ENCODE data around the gene MICALL2.
"Not testable (repeated sequence)": the region's sequence is repeated elsewhere in the genome, so short reads cannot be mapped to it uniquely, and the experiment has no call there.

The MICALL2 gene

DNA sequence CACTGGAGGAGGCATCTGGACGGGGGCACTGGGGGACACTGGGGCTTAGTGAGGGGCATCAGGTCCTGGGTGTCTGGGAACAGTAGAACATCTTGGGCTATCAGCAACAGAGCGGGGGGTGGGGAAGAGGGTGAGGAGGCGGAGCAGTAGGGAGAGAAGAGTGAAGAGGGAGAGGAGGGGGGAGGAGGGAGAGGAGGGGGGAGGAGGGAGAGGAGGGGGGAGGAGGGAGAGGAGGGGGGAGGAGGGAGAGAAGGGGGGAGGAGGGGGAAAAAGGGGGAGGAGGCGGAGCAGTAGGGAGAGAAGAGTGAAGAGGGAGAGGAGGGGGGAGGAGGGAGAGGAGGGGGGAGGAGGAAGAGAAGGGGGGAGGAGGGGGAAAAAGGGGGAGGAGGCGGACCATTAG, 13.2 kb downstream of the MICALL2 start:
- H3K4me1 ChIP-seq (ENCODE audit: insufficient read depth, low read length); H3K9ac ChIP-seq (ENCODE audit: low read depth, low read length); H3K27me3 ChIP-seq (ENCODE audit: insufficient read depth, low read length); H3K4me3 ChIP-seq (ENCODE audit: low read length); H3K27ac ChIP-seq (ENCODE audit: low read depth, low read length); H3K9me3 ChIP-seq (ENCODE audit: insufficient read depth, low read depth, low read length); H3K36me3 ChIP-seq (ENCODE audit: insufficient read depth, low read length): not testable (repeated sequence)
- WGBS, result 88% methylated on average over 4 of the region's 5 CpGs

DNA sequence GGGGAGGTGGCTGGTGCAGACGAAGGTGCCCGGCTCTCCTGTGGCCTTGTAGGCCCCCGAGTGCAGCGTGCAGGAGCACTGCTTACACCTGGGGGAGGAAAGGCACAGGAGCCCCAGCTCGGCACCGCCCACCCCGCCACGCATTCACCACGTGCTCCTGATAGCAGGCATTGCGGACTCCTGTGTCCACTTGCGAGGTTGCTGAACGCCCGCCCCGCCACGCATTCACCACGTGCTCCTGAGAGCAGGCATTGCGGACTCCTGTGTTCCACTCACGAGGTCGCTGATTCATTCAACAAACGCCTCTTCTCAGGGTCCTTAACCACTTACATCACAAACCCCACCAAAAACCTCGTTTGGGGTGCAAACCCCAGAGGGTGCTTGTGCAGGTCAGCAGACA, 13.9 kb downstream of the MICALL2 start:
- no peaks in the 10 kb centered on the region for H3K27me3 ChIP-seq (ENCODE audit: insufficient read depth, low read length)
- H3K9ac ChIP-seq (ENCODE audit: low read depth, low read length), result no peak overlapping the region
- H3K4me1 ChIP-seq (ENCODE audit: insufficient read depth, low read length), result no peaks in the 10 kb centered on the region
- no peak overlapping the region for H3K27ac ChIP-seq (ENCODE audit: low read depth, low read length)
- H3K4me3 ChIP-seq (ENCODE audit: low read length), result no peak overlapping the region
- WGBS, result 94% methylated on average over 21 of the region's 21 CpGs
- no peaks in the 10 kb centered on the region for H3K9me3 ChIP-seq (ENCODE audit: insufficient read depth, low read depth, low read length)
- no peaks in the 10 kb centered on the region for H3K36me3 ChIP-seq (ENCODE audit: insufficient read depth, low read length)

DNA sequence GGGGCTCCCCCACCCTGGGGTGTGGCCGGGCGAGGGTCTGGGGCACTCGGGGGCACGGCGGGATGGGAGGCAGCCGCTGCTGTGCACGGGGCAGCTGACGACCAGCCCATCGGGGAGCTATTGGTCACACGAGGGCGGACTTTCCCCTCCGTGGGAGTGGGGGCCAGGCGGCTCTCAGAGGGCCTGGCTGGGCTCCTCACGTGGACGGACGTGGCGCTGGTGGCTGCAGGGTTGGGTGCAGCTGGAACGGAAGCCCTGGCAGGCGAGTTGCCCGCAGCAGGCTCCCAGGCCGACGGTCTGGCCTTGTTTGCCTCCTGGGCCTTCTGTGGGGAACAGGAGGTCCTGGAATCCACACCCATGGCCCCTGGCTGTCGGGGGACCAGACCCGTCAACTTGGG, 14.3 kb downstream of the MICALL2 start:
- H3K4me3 ChIP-seq (ENCODE audit: low read length), result no peak overlapping the region
- H3K27ac ChIP-seq (ENCODE audit: low read depth, low read length), result no peak overlapping the region
- H3K36me3 ChIP-seq (ENCODE audit: insufficient read depth, low read length), result no peaks in the 10 kb centered on the region
- no peaks in the 10 kb centered on the region for H3K27me3 ChIP-seq (ENCODE audit: insufficient read depth, low read length)
- H3K4me1 ChIP-seq (ENCODE audit: insufficient read depth, low read length), result no peaks in the 10 kb centered on the region
- 91% methylated on average over 24 of the region's 24 CpGs for WGBS
- H3K9ac ChIP-seq (ENCODE audit: low read depth, low read length), result no peak overlapping the region
- no peaks in the 10 kb centered on the region for H3K9me3 ChIP-seq (ENCODE audit: insufficient read depth, low read depth, low read length)

DNA sequence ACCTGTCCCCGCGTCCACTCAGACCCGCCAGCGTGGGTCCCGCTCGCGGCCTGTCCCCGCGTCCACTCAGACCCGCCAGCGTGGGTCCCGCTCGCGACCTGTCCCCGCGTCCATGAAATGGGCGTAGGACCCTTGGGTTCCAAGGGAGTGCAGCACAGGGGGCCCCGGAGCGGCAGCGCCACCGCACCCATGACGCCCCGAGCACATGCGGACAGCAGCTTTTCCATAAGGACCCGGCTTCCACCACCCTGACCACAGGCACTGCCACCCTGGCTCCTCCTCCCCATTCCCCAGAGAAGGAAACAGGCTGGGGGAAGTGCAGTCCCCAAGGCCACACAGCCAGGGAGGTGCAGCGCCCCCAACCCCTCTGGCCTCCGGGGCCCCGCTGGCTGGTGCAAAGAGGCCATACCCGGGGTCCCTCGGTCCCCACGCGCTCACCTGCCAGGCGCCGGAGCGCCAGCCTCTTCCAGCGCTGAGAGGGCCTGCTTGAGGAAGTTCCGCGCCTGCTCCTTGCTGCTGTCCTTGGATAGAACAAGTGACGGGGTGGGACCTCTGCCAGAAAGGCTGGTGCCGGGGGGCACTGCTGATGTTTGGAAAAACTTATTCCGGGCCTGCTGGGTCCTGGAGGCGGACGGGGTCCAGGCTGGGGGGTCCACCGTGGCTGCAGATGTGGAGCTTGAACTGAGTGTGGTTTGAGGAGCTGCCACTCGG, 14.9 kb downstream of the MICALL2 start:
- Histone ChIP-seq H3K9me3 (ENCODE audit: insufficient read depth, low read depth, low read length) (no peaks in the 10 kb centered on the region), H3K9ac (ENCODE audit: low read depth, low read length) (no peak overlapping the region), H3K4me3 (ENCODE audit: low read length) (no peak overlapping the region), H3K27me3 (ENCODE audit: insufficient read depth, low read length) (no peaks in the 10 kb centered on the region), H3K4me1 (ENCODE audit: insufficient read depth, low read length) (no peaks in the 10 kb centered on the region), H3K27ac (ENCODE audit: low read depth, low read length) (no peak overlapping the region), H3K36me3 (ENCODE audit: insufficient read depth, low read length) (no peaks in the 10 kb centered on the region)
- WGBS, result 93% methylated on average over 45 of the region's 45 CpGs

DNA sequence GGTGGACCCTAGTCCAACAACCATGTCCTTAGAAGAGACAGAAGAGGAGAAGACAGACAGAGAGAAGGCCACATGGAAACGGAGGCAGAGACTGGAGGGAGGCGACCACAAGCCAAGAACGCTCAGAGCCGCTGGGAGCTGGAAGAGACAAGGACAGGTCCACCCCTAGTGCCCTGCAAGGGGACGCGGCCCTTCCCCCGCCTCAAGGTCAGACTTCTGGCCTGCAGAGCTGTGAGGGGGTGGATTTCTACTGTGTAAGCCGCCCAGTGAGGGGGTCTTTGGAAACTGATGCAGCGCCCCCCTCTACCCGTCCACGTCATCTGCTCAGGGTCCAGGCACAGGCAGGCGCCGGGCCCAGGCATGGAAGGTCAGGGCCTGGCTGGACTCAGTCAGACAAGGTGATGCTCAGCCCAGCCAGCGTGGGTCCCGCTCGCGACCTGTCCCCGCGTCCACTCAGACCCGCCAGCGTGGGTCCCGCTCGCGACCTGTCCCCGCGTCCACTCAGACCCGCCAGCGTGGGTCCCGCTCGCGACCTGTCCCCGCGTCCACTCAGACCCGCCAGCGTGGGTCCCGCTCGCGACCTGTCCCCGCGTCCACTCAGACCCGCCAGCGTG, 15.6 kb downstream of the MICALL2 start:
- H3K27me3 ChIP-seq (ENCODE audit: insufficient read depth, low read length); H3K36me3 ChIP-seq (ENCODE audit: insufficient read depth, low read length); H3K27ac ChIP-seq (ENCODE audit: low read depth, low read length); H3K9ac ChIP-seq (ENCODE audit: low read depth, low read length); H3K4me1 ChIP-seq (ENCODE audit: insufficient read depth, low read length); H3K9me3 ChIP-seq (ENCODE audit: insufficient read depth, low read depth, low read length); H3K4me3 ChIP-seq (ENCODE audit: low read length): not testable (repeated sequence)
- 91% methylated on average over 19 of the region's 42 CpGs for WGBS

DNA sequence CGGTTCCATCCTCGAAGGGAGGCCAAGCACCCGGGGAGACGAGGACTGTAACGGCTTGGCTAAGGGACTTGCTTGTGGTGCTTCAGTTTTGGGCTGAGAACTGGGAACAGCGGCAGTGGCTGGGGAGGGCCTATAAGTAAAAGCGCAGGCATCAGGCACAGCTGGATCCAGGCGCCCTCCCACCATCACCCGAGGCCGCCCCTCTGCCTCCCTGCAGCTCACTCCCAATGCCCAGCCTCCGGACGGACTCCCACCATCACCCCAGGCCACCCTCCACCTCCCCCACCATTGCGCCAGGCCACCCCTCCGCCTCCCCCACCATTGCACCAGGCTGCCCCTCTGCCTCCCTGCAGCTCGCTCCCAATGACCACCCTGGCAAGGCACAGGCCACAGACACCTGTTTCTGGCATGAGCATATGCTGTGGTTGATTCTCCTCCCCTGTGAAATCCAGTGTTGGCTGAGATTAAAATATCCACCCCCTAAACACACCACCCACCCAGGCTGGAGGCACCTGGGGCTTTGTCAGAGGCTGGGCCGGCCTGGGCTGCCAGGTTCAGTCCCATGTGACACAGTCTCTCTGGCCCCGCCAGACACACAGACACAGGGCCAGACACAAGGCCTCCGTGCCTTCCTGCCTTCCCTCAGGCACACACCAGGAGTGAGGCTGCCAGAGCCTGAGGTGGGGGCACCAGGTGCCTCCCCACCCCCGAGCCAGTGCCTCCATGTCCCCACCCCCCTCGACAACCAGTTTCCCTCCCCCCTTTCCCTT, 16.7 kb downstream of the MICALL2 start:
- Histone ChIP-seq H3K27ac (ENCODE audit: low read depth, low read length) (no peak overlapping the region), H3K4me3 (ENCODE audit: low read length) (no peak overlapping the region), H3K27me3 (ENCODE audit: insufficient read depth, low read length) (no peaks in the 10 kb centered on the region), H3K4me1 (ENCODE audit: insufficient read depth, low read length) (no peaks in the 10 kb centered on the region), H3K9me3 (ENCODE audit: insufficient read depth, low read depth, low read length) (no peaks in the 10 kb centered on the region), H3K36me3 (ENCODE audit: insufficient read depth, low read length) (no peaks in the 10 kb centered on the region), H3K9ac (ENCODE audit: low read depth, low read length) (no peak overlapping the region)
- WGBS, result 89% methylated on average over 18 of the region's 20 CpGs

DNA sequence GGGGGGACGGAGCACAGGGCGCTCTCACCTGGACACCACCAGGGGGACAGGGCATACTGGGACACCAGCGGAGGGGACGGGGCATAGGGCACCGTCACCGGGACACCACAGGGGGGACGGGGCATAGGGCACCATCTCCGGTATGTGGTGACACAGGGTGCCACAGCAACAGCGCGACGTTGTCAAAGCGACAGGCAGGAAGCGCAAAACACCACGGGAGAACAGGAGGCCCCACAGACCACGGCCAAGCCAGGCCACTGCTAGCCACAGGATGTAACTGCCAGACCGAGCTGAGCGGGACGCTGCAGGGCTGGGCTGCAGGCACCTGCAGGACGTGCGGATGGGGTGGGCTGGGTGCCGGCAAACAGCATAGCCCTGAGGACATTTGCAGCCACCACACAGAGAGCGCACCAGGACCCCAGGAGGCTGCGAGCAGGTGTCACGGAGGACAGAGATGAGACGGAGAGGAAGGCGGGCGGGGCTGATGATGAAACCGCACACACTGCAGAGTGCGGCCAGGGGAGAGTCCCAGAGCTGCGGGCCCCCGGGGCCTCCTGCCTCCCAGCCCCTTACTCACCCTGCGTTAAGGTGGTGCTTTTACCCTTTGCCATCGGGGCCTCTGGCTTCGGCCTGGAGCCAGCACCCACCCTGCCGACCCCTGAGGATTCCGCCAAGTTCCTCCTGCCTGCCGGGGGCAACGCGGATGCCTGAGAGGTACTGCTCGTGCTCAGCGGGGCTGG, 17.5 kb downstream of the MICALL2 start:
- H3K27ac ChIP-seq (ENCODE audit: low read depth, low read length), result no peak overlapping the region
- H3K9me3 ChIP-seq (ENCODE audit: insufficient read depth, low read depth, low read length), result no peaks in the 10 kb centered on the region
- H3K27me3 ChIP-seq (ENCODE audit: insufficient read depth, low read length), result no peaks in the 10 kb centered on the region
- H3K4me1 ChIP-seq (ENCODE audit: insufficient read depth, low read length), result no peaks in the 10 kb centered on the region
- H3K9ac ChIP-seq (ENCODE audit: low read depth, low read length), result no peak overlapping the region
- no peaks in the 10 kb centered on the region for H3K36me3 ChIP-seq (ENCODE audit: insufficient read depth, low read length)
- H3K4me3 ChIP-seq (ENCODE audit: low read length), result no peak overlapping the region
- 91% methylated on average over 41 of the region's 41 CpGs for WGBS

DNA sequence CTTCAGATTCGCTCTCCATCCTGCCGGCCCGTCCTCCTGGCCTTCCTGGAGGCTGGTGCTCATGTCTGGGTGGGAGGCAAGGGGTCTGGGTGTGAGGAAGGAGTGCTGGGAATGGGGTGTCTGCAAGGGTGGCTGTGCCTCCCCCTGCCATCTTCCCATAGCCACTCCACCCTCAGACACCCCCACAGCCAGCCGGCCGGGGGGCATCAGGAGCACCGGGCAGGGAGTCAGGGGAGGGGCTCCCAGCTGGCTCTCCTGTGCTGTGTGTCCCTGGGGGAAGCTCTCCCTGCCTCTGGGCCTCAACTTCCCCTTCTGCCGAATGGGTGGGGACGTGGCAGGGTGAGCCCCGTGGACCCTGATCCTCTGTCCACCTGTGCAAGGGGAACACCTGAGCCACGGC, 18.6 kb downstream of the MICALL2 start:
- Histone ChIP-seq H3K9me3 (ENCODE audit: insufficient read depth, low read depth, low read length) (no peaks in the 10 kb centered on the region), H3K27me3 (ENCODE audit: insufficient read depth, low read length) (no peaks in the 10 kb centered on the region), H3K9ac (ENCODE audit: low read depth, low read length) (no peak overlapping the region), H3K4me3 (ENCODE audit: low read length) (no peak overlapping the region), H3K4me1 (ENCODE audit: insufficient read depth, low read length) (no peaks in the 10 kb centered on the region), H3K36me3 (ENCODE audit: insufficient read depth, low read length) (no peaks in the 10 kb centered on the region), H3K27ac (ENCODE audit: low read depth, low read length) (no peak overlapping the region)
- WGBS, result 95% methylated on average over 10 of the region's 10 CpGs

DNA sequence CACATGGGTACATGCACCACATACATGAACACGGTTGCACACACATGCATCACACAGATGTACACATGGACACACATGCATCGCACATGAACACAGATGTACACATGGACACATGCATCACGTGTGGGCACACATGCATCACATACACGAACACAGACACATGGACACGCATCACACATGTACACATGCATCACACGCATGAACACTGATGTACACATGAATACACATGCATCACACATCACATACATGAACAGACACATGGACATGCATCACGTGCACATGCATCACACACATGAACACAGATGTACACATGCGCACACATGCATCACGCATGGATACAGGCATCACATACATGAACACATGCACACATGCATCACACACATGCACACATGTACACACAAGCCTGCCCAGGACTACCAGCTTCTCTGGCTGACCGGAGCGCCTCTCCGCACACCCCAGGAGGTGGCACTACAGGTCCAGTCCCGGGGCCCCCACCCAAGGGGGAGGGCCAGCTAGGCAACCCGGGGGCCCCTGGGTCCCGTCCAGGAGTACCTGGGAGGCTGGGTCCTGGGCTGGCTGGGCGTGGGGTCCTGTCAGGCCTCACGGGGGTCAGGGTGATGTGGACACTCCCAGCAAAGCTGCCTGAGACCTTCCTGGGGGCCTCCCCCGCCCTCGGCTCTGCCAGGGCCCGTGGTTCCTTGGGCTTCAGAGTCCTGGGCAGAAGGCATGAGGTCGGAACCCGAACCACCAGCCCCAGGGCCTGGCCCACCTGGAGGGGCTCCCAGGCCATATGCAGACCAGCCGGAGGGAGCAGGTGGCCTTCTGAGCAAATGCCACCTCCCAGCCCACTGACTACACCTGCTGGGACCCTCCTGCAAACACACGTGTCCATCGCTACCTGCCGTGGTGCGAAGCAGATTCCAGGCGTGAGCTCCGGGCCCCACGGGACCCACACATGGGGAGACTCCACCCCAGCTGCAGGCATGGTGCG, 19.6 kb downstream of the MICALL2 start:
- Histone ChIP-seq H3K9me3 (ENCODE audit: insufficient read depth, low read depth, low read length) (no peaks in the 10 kb centered on the region), H3K27me3 (ENCODE audit: insufficient read depth, low read length) (no peaks in the 10 kb centered on the region), H3K36me3 (ENCODE audit: insufficient read depth, low read length) (no peaks in the 10 kb centered on the region), H3K4me1 (ENCODE audit: insufficient read depth, low read length) (no peaks in the 10 kb centered on the region), H3K4me3 (ENCODE audit: low read length) (no peak overlapping the region), H3K27ac (ENCODE audit: low read depth, low read length) (no peak overlapping the region), H3K9ac (ENCODE audit: low read depth, low read length) (no peak overlapping the region)
- WGBS, result 94% methylated on average over 31 of the region's 31 CpGs

DNA sequence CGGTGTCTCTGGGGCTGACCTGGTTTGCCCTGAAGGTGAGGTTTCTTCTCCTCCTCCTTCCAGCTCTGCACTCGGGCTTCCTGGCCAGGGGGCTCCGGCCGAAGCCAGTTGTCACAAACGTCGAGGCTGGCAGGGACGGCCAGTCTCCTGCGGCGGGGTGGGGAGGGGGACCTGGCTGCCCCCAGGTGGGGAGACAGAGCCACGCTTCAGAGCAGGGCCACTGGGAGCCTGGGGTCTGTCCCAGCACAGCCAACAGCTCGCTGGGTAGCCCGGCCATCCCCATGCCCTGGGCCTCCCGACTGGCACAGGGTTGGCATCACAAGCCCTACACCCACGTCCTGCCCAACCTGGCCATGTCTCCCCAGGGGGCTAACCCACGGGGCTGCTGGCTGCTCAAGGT, 20.4 kb downstream of the MICALL2 start:
- Histone ChIP-seq H3K27ac (ENCODE audit: low read depth, low read length) (no peak overlapping the region), H3K27me3 (ENCODE audit: insufficient read depth, low read length) (no peaks in the 10 kb centered on the region), H3K4me1 (ENCODE audit: insufficient read depth, low read length) (no peaks in the 10 kb centered on the region), H3K36me3 (ENCODE audit: insufficient read depth, low read length) (no peaks in the 10 kb centered on the region), H3K9me3 (ENCODE audit: insufficient read depth, low read depth, low read length) (no peaks in the 10 kb centered on the region), H3K9ac (ENCODE audit: low read depth, low read length) (no peak overlapping the region), H3K4me3 (ENCODE audit: low read length) (no peak overlapping the region)
- 94% methylated on average over 15 of the region's 15 CpGs for WGBS

Measured in HUES64 (cell line).